HL-60 (cell line): ENCODE data around the gene DPP6.

Source experiments
- SPI1 ChIP-seq: IDR thresholded peaks from 2 replicates; pipeline ENCODE4 v1.6.1; 2012; ENCODE audit warnings: low read depth, mild to moderate bottlenecking, borderline replicate concordance
- TF ChIP-seq, protein P1 (sequence below): IDR thresholded peaks from one replicate; pipeline ENCODE4 v1.5.1; 2011; ENCODE audit warnings: low read length, control low read depth, inconsistent platforms; ENCODE audit not compliant: insufficient read depth
- TF ChIP-seq, protein P2 (sequence below): IDR thresholded peaks from 2 replicates; pipeline ENCODE4 v1.6.1; 2012; ENCODE audit warnings: low read depth; ENCODE audit not compliant: insufficient replicate concordance

GRCh38 chr7:154774303-154774969 lies 722.2 kb downstream of the DPP6 start:
- TF ChIP-seq, protein P1, sequence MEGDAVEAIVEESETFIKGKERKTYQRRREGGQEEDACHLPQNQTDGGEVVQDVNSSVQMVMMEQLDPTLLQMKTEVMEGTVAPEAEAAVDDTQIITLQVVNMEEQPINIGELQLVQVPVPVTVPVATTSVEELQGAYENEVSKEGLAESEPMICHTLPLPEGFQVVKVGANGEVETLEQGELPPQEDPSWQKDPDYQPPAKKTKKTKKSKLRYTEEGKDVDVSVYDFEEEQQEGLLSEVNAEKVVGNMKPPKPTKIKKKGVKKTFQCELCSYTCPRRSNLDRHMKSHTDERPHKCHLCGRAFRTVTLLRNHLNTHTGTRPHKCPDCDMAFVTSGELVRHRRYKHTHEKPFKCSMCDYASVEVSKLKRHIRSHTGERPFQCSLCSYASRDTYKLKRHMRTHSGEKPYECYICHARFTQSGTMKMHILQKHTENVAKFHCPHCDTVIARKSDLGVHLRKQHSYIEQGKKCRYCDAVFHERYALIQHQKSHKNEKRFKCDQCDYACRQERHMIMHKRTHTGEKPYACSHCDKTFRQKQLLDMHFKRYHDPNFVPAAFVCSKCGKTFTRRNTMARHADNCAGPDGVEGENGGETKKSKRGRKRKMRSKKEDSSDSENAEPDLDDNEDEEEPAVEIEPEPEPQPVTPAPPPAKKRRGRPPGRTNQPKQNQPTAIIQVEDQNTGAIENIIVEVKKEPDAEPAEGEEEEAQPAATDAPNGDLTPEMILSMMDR, result no peak
- TF ChIP-seq, protein P2, sequence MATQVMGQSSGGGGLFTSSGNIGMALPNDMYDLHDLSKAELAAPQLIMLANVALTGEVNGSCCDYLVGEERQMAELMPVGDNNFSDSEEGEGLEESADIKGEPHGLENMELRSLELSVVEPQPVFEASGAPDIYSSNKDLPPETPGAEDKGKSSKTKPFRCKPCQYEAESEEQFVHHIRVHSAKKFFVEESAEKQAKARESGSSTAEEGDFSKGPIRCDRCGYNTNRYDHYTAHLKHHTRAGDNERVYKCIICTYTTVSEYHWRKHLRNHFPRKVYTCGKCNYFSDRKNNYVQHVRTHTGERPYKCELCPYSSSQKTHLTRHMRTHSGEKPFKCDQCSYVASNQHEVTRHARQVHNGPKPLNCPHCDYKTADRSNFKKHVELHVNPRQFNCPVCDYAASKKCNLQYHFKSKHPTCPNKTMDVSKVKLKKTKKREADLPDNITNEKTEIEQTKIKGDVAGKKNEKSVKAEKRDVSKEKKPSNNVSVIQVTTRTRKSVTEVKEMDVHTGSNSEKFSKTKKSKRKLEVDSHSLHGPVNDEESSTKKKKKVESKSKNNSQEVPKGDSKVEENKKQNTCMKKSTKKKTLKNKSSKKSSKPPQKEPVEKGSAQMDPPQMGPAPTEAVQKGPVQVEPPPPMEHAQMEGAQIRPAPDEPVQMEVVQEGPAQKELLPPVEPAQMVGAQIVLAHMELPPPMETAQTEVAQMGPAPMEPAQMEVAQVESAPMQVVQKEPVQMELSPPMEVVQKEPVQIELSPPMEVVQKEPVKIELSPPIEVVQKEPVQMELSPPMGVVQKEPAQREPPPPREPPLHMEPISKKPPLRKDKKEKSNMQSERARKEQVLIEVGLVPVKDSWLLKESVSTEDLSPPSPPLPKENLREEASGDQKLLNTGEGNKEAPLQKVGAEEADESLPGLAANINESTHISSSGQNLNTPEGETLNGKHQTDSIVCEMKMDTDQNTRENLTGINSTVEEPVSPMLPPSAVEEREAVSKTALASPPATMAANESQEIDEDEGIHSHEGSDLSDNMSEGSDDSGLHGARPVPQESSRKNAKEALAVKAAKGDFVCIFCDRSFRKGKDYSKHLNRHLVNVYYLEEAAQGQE, result no peak
- no peak for TF ChIP-seq SPI1
